HepG2 (cell line): ENCODE data around the gene KDR. TPM values are rescaled to one million over a fixed set of nuclear protein-coding genes. Genes with fewer than 3 reads are reported as not detected.

Experiments
- ATAC-seq: fragments of 200-7000 bp; cut with Tn5 transposase; 3 replicates; pipeline ENCODE4 v1.9.1; 2020; ENCODE audit warnings: mild to moderate bottlenecking, moderate library complexity
- BruUV-seq: library from RNA; stranded (reverse); fragments of 400-500 nt; replicated peaks from 2 replicates; lab custom pipeline; 2021; lab: Mats Ljungman, UMichigan
- CTCF ChIA-PET: fragments of 300-600 bp; formaldehyde crosslinking; extraction: SDS; loops from one replicate; lab custom pipeline; 2021; ENCODE audit warnings: low total read pairs, inconsistent platforms, low intra/inter-chr PET ratio; lab: Yijun Ruan, JAX
- POLR2A ChIA-PET: fragments of 350-600 bp; sonication (Branson Sonifier 250); formaldehyde crosslinking; loops from one replicate; lab custom pipeline; 2020; ENCODE audit warnings: antibody characterized with exemption, inconsistent platforms; lab: Yijun Ruan, JAX
- DNase-seq: peaks from one replicate; pipeline ENCODE4 v3.0.0-alpha.2; 2015; ENCODE audit warnings: low spot score
- FAIRE-seq: peaks from 3 replicates; lab custom pipeline; 2011; peaks lifted over from hg19 to GRCh38; lab: Jason Lieb, UNC
- H2AFZ ChIP-seq: one replicate; pipeline ENCODE4 v1.6.1; 2011; ENCODE audit warnings: low read length, inconsistent platforms
- H3K27ac ChIP-seq: fragments of 300-600 bp; 3 replicates; pipeline ENCODE4 v1.8.0; 2011; ENCODE audit warnings: mixed run types, mild to moderate bottlenecking, mixed read lengths, low read length, inconsistent platforms; ENCODE audit not compliant: insufficient read depth; ENCODE audit errors: extremely low read length
- H3K27me3 ChIP-seq, 2 experiments: fragments of 200-600 bp in 1 of 2; 2 replicates in 1 of 2; 3 replicates in 1 of 2; pipeline versions ENCODE4 v1.6.0 to v1.8.0; 2011; ENCODE audit warnings: low read length in 2 of 2, mild to moderate bottlenecking in 2 of 2, moderate library complexity in 2 of 2, inconsistent platforms in 1 of 2; ENCODE audit not compliant: insufficient read depth in 2 of 2, control insufficient read depth in 1 of 2
- H3K36me3 ChIP-seq, 2 experiments: fragments of 200-600 bp in 1 of 2; replicated peaks in 1 of 2; 2 replicates in 1 of 2; 3 replicates in 1 of 2; pipeline versions ENCODE4 v1.5.1 to v1.8.0; 2011; ENCODE audit warnings: low read length in 2 of 2, inconsistent platforms in 1 of 2; ENCODE audit not compliant: insufficient read depth in 2 of 2, control insufficient read depth in 1 of 2
- H3K4me1 ChIP-seq: 2 replicates; pipeline ENCODE4 v1.5.1; 2012; ENCODE audit warnings: low read length, inconsistent platforms; ENCODE audit not compliant: insufficient read depth
- H3K4me2 ChIP-seq: 2 replicates; pipeline ENCODE4 v1.6.0; 2011; ENCODE audit warnings: low read depth, low read length, inconsistent platforms
- H3K4me3 ChIP-seq, 3 experiments: fragments of 200-600 bp in 1 of 3; sonication (generic), shearing (Covaris generic) in 1 of 3; replicated peaks in 1 of 3; 2 replicates each; pipeline ENCODE4 v1.5.1; 2011 to 2016; ENCODE audit warnings: low read length in 3 of 3, inconsistent platforms in 2 of 3, low read depth in 2 of 3, mild to moderate bottlenecking in 2 of 3, control low read depth in 1 of 3, mixed read lengths in 1 of 3; ENCODE audit not compliant: insufficient read depth in 1 of 3
- H3K79me2 ChIP-seq: one replicate; pipeline ENCODE4 v1.6.1; 2011; ENCODE audit warnings: low read length, inconsistent platforms; ENCODE audit not compliant: insufficient read depth
- H3K9ac ChIP-seq: 2 replicates; pipeline ENCODE4 v1.6.0; 2011; ENCODE audit warnings: mild to moderate bottlenecking, low read depth, low read length, inconsistent platforms; ENCODE audit not compliant: insufficient read depth
- H3K9me3 ChIP-seq: 2 replicates; pipeline ENCODE4 v1.5.1; 2012; ENCODE audit warnings: mild to moderate bottlenecking, low read length
- H4K20me1 ChIP-seq: 2 replicates; pipeline ENCODE4 v1.6.0; 2011; ENCODE audit warnings: inconsistent platforms, mild to moderate bottlenecking, low read length, moderate library complexity; ENCODE audit not compliant: insufficient read depth
- ATM ChIP-seq: fragments of 450-650 bp; IDR thresholded peaks from 2 replicates; pipeline ENCODE4 v1.7.1; 2017; ENCODE audit warnings: mild to moderate bottlenecking, borderline replicate concordance
- BHLHE40 ChIP-seq: IDR thresholded peaks from 2 replicates; pipeline ENCODE4 v1.6.1; 2011; ENCODE audit warnings: low read length, improper control_type of control experiment
- MAZ ChIP-seq, 2 experiments: sonication (generic) in 1 of 2; formaldehyde crosslinking in 1 of 2; IDR thresholded peaks; 2 replicates each; pipeline versions ENCODE4 v1.5.0 to v1.6.1; 2012 to 2020; ENCODE audit warnings: low read depth in 2 of 2, mild to moderate bottlenecking in 2 of 2, borderline replicate concordance in 1 of 2, improper control_type of control experiment in 1 of 2, low read length in 1 of 2, missing genetic modification reagents in 1 of 2, moderate library complexity in 1 of 2
- RXRA ChIP-seq: sonication (generic); formaldehyde crosslinking; IDR thresholded peaks from 2 replicates; pipeline ENCODE4 v1.5.1; 2020; ENCODE audit warnings: missing genetic modification reagents
- ZNF83 ChIP-seq: sonication (generic); formaldehyde crosslinking; IDR thresholded peaks from 2 replicates; pipeline ENCODE4 v1.4.0; 2020; ENCODE audit warnings: missing genetic modification reagents, mild to moderate bottlenecking, borderline replicate concordance
- WGBS: methylation state at CpG from one replicate; pipeline ENCODE4 v1.1.6; 2017; ENCODE audit warnings: low lambda C conversion rate; 5-methylcytosine and 5-hydroxymethylcytosine counted together
- in situ Hi-C: cut with HindIII; loops from 2 replicates; pipeline ENCODE4 v1.10.0; 2017; ENCODE audit warnings: low pct_unique_long_range_greater_than_20kb; ENCODE audit not compliant: extremely low pct_ligation_motif_present
- intact Hi-C: fragments of 100-400 bp; cut with micrococcal nuclease; formaldehyde crosslinking; loops from one replicate; pipeline ENCODE4 v1.10.0; 2022; ENCODE audit not compliant: unreplicated experiment
- polyA plus RNA-seq, 8 experiments: library from polyadenylated mRNA; depleted of rRNA in 3 of 8; stranded (reverse) in 7 of 8; unstranded in 1 of 8; fragments of >200 nt; fragmentation: Illumina TruSeq in 4 of 8; extraction: Trizol in 4 of 8; gene quantifications; 2 replicates each; pipeline versions ENCODE4 v1.2.1 to v1.2.3, GENCODE V29; 2011 to 2016; ENCODE audit warnings: low read depth in 4 of 8, missing spikeins in 1 of 8, mixed read lengths in 1 of 8; ENCODE audit not compliant: insufficient read depth in 1 of 8
- total RNA-seq, 5 experiments: library from RNA; depleted of rRNA; stranded (reverse); fragments of >200 nt; fragmentation: Illumina TruSeq; extraction: Trizol; gene quantifications; 2 replicates each; pipeline ENCODE4 v1.2.3, GENCODE V29; 2016; ENCODE audit warnings: low read depth in 1 of 5
- TF ChIP-seq, protein P1 (sequence below): sonication (generic); formaldehyde crosslinking; IDR thresholded peaks from 2 replicates; pipeline ENCODE4 v1.4.0; 2020; ENCODE audit warnings: missing genetic modification reagents
- TF ChIP-seq, protein P2 (sequence below): sonication (generic); formaldehyde crosslinking; IDR thresholded peaks from 2 replicates; pipeline ENCODE4; 2020; ENCODE audit warnings: missing genetic modification reagents, mild to moderate bottlenecking, borderline replicate concordance
- TF ChIP-seq, protein P3 (sequence below): sonication (generic); formaldehyde crosslinking; IDR thresholded peaks from 2 replicates; pipeline ENCODE4 v1.5.0; 2020; ENCODE audit warnings: missing genetic modification reagents, mild to moderate bottlenecking, borderline replicate concordance
- TF ChIP-seq, protein P4 (sequence below): IDR thresholded peaks from 2 replicates; pipeline ENCODE4 v1.6.1; 2016; ENCODE audit warnings: missing biosample characterization, missing genetic modification reagents, low read depth
- TF ChIP-seq, protein P5 (sequence below): sonication (generic); formaldehyde crosslinking; IDR thresholded peaks from 2 replicates; pipeline ENCODE4 v1.5.0; 2020; ENCODE audit warnings: missing genetic modification reagents

The KDR gene
- total and polyA plus RNA-seq, 2 of the 13 experiments (the other 11 are each of a cell fraction or from before 2014, with no cell fraction given) = not detected

DNA sequence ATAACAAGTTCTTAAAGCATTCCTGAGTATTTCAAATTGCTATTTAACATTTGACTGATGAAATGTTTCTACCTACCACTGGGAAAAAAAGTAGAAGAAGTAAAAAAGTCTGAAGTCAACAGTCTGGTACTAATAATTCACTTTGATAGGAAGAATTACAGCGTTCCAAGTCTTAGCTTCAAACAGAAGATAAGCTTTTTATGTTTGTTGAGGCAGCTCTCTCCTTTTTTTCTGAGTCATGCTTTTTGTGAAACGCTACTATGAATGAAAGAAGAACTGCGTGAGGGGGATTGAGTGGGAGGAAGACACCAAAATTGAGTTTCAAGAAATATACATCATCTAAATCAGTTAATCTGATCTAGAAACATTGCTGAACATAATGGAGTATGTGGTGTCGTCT is 13.0 kb upstream of the KDR start (continued):
- TF ChIP-seq, protein P1, sequence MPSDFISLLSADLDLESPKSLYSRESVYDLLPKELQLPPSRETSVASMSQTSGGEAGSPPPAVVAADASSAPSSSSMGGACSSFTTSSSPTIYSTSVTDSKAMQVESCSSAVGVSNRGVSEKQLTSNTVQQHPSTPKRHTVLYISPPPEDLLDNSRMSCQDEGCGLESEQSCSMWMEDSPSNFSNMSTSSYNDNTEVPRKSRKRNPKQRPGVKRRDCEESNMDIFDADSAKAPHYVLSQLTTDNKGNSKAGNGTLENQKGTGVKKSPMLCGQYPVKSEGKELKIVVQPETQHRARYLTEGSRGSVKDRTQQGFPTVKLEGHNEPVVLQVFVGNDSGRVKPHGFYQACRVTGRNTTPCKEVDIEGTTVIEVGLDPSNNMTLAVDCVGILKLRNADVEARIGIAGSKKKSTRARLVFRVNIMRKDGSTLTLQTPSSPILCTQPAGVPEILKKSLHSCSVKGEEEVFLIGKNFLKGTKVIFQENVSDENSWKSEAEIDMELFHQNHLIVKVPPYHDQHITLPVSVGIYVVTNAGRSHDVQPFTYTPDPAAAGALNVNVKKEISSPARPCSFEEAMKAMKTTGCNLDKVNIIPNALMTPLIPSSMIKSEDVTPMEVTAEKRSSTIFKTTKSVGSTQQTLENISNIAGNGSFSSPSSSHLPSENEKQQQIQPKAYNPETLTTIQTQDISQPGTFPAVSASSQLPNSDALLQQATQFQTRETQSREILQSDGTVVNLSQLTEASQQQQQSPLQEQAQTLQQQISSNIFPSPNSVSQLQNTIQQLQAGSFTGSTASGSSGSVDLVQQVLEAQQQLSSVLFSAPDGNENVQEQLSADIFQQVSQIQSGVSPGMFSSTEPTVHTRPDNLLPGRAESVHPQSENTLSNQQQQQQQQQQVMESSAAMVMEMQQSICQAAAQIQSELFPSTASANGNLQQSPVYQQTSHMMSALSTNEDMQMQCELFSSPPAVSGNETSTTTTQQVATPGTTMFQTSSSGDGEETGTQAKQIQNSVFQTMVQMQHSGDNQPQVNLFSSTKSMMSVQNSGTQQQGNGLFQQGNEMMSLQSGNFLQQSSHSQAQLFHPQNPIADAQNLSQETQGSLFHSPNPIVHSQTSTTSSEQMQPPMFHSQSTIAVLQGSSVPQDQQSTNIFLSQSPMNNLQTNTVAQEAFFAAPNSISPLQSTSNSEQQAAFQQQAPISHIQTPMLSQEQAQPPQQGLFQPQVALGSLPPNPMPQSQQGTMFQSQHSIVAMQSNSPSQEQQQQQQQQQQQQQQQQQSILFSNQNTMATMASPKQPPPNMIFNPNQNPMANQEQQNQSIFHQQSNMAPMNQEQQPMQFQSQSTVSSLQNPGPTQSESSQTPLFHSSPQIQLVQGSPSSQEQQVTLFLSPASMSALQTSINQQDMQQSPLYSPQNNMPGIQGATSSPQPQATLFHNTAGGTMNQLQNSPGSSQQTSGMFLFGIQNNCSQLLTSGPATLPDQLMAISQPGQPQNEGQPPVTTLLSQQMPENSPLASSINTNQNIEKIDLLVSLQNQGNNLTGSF (CRISPR knock-in tag) = no peak
- TF ChIP-seq, protein P2, sequence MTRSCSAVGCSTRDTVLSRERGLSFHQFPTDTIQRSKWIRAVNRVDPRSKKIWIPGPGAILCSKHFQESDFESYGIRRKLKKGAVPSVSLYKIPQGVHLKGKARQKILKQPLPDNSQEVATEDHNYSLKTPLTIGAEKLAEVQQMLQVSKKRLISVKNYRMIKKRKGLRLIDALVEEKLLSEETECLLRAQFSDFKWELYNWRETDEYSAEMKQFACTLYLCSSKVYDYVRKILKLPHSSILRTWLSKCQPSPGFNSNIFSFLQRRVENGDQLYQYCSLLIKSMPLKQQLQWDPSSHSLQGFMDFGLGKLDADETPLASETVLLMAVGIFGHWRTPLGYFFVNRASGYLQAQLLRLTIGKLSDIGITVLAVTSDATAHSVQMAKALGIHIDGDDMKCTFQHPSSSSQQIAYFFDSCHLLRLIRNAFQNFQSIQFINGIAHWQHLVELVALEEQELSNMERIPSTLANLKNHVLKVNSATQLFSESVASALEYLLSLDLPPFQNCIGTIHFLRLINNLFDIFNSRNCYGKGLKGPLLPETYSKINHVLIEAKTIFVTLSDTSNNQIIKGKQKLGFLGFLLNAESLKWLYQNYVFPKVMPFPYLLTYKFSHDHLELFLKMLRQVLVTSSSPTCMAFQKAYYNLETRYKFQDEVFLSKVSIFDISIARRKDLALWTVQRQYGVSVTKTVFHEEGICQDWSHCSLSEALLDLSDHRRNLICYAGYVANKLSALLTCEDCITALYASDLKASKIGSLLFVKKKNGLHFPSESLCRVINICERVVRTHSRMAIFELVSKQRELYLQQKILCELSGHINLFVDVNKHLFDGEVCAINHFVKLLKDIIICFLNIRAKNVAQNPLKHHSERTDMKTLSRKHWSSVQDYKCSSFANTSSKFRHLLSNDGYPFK (CRISPR knock-in tag) = no peak
- no peak for TF ChIP-seq ZNF83 (CRISPR knock-in tag)
- no peak for TF ChIP-seq ATM

DNA sequence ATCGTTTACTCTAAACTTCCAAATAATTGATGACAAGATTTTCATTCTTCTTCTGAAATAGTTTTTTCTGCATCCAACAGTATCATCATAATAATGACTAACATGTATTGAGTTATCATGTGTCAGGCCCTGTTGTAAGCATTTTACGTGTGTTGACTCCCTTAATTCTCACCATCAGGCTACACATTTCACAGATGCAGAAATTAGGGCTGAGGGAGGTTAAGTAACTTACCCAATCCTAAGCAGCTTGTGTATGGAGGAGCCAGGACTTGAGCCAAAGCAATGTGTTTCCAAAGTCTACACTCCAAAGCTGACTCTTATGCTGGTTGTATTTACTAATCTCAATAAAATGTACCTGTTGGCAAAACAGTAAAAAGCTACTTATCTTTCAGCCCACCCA is 11.2 kb upstream of the KDR start:
- FAIRE-seq = no peak
- 14% methylated on average over 2 of the region's 2 CpGs for WGBS
- Histone ChIP-seq H3K27ac (no peak overlapping the region), H3K9ac (no peak overlapping the region), H3K4me3 (no peak overlapping the region), H3K27me3 (no peaks in the 10 kb centered on the region; a peak in 1 of 5 replicates), H3K79me2 (no peaks in the 10 kb centered on the region), H3K9me3 (no peaks in the 10 kb centered on the region), H3K4me1 (no peaks in the 10 kb centered on the region), H2AFZ (no peak overlapping the region), H4K20me1 (no peaks in the 10 kb centered on the region), H3K4me2 (no peak overlapping the region), H3K36me3 (no peaks in the 10 kb centered on the region)
- intact Hi-C loops (no loop called here), in situ Hi-C loops (no loop called here)
- BruUV-seq = no TSS peak
- no peak for DNase-seq
- CTCF ChIA-PET = no interaction called here
- TF ChIP-seq MAZ (IDR thresholded peaks at IDR 0.05; ENCODE audit: borderline replicate concordance, low read depth, low read length) (no peak), MAZ (CRISPR knock-in tag; IDR thresholded peaks at IDR 0.05; ENCODE audit: low read depth) (no peak), RXRA (no peak), BHLHE40 (no peak)
- TF ChIP-seq, protein P3, sequence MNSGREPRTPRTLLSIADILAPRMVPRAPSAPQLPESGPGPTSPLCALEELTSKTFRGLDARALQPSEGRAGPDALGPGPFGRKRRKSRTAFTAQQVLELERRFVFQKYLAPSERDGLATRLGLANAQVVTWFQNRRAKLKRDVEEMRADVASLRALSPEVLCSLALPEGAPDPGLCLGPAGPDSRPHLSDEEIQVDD (CRISPR knock-in tag) = no peak
- TF ChIP-seq, protein P4, sequence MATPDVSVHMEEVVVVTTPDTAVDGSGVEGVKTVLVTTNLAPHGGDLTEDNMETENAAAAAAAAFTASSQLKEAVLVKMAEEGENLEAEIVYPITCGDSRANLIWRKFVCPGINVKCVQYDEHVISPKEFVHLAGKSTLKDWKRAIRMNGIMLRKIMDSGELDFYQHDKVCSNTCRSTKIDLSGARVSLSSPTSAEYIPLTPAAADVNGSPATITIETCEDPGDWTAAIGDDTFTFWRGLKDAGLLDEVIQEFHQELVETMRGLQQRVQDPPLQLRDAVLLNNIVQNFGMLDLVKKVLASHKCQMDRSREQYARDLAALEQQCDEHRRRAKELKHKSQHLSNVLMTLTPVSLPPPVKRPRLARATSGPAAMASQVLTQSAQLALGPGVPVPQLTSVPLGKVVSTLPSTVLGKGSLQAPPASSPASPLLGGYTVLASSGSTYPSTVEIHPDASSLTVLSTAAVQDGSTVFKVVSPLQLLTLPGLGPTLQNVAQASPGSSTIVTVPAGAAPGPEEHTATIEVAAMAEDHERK (CRISPR knock-in tag) = no peak
- TF ChIP-seq, protein P5, sequence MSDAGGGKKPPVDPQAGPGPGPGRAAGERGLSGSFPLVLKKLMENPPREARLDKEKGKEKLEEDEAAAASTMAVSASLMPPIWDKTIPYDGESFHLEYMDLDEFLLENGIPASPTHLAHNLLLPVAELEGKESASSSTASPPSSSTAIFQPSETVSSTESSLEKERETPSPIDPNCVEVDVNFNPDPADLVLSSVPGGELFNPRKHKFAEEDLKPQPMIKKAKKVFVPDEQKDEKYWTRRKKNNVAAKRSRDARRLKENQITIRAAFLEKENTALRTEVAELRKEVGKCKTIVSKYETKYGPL = no peak
- ATAC-seq = no peak
- POLR2A ChIA-PET = no interaction called here
